Smooth muscle cell (in vitro differentiated cells): ENCODE data around the gene CEP164. TPM values are rescaled to one million over a fixed set of nuclear protein-coding genes. Genes with fewer than 3 reads are reported as not detected.

Source experiments
- DNase-seq: peaks from one replicate; lab custom pipeline; 2025; ENCODE audit not compliant: unreplicated experiment; lab: John Stamatoyannopoulos, UW
- H2AFZ ChIP-seq: fragments of 200-600 bp; sonication (generic); 2 replicates; pipeline ENCODE4 v1.6.0; 2016; ENCODE audit warnings: antibody characterized with exemption, low read depth, mild to moderate bottlenecking
- H3F3A ChIP-seq: fragments of 200-600 bp; sonication (generic); 2 replicates; pipeline ENCODE4 v1.6.0; 2017; ENCODE audit warnings: antibody characterized with exemption, low read depth
- H3K27ac ChIP-seq: fragments of 200-600 bp; sonication (generic); 2 replicates; pipeline ENCODE4 v1.5.1; 2016; ENCODE audit warnings: low read depth, mild to moderate bottlenecking
- H3K27me3 ChIP-seq: fragments of 200-600 bp; sonication (generic); 2 replicates; pipeline ENCODE4 v1.6.1; 2016; ENCODE audit warnings: low read depth, mild to moderate bottlenecking
- H3K36me3 ChIP-seq: fragments of 200-600 bp; sonication (generic); 2 replicates; pipeline ENCODE4 v1.5.1; 2016; ENCODE audit warnings: low read depth
- H3K4me1 ChIP-seq: fragments of 200-600 bp; sonication (generic); 2 replicates; pipeline ENCODE4 v1.5.1; 2016; ENCODE audit warnings: low read depth
- H3K4me2 ChIP-seq: fragments of 200-600 bp; sonication (generic); 2 replicates; pipeline ENCODE4 v1.6.0; 2016; ENCODE audit warnings: mild to moderate bottlenecking
- H3K4me3 ChIP-seq: fragments of 200-600 bp; sonication (generic); 2 replicates; pipeline ENCODE4 v1.5.1; 2016; ENCODE audit warnings: mild to moderate bottlenecking
- H3K79me2 ChIP-seq: fragments of 200-600 bp; sonication (generic); 2 replicates; pipeline ENCODE4 v1.6.0; 2016; ENCODE audit warnings: low read depth, mild to moderate bottlenecking
- H3K9ac ChIP-seq: fragments of 200-600 bp; sonication (generic); 2 replicates; pipeline ENCODE4 v1.6.0; 2016; ENCODE audit warnings: low read depth
- H3K9me3 ChIP-seq: fragments of 200-600 bp; sonication (generic); replicated peaks from 2 replicates; pipeline ENCODE4 v1.5.1; 2016; ENCODE audit warnings: low read depth
- H4K20me1 ChIP-seq: fragments of 200-600 bp; sonication (generic); 2 replicates; pipeline ENCODE4 v1.6.0; 2016; ENCODE audit warnings: low read depth
- CTCF ChIP-seq: fragments of 200-600 bp; sonication (generic); IDR thresholded peaks from 2 replicates; pipeline ENCODE4 v1.5.1; 2017; ENCODE audit warnings: borderline replicate concordance, mild to moderate bottlenecking, antibody characterized with exemption; ENCODE audit not compliant: insufficient read depth, poor library complexity, severe bottlenecking
- WGBS: methylation state at CpG from one replicate; pipeline ENCODE4 v1.1.7; 2016; ENCODE audit warnings: low lambda C conversion rate; 5-methylcytosine and 5-hydroxymethylcytosine counted together
- polyA plus RNA-seq: library from polyadenylated mRNA; unstranded; fragments of >200 nt; fragmentation: Nextera tagmentation; extraction: Ambion mirVana; gene quantifications from 2 replicates; pipeline ENCODE4 v1.2.1, GENCODE V29; 2016
- total RNA-seq: library from RNA; depleted of rRNA; stranded (reverse); fragments of >200 nt; gene quantifications from 2 replicates; pipeline ENCODE4 v1.2.3, GENCODE V29; 2014

CEP164 gene
- total and polyA plus RNA-seq, 2 experiments from 2014 or later = 11.2 to 30.7 TPM

GRCh38 chr11:117392001-117392690 is 64.5 kb downstream of the CEP164 start:
- Histone ChIP-seq H3K79me2 (no peaks in the 10 kb centered on the region), H3F3A (peaks cover 3% of the 10 kb centered on the region), H3K27me3 (no peaks in the 10 kb centered on the region), H4K20me1 (no peaks in the 10 kb centered on the region), H3K4me1 (no peaks in the 10 kb centered on the region), H3K4me2 (no peak overlapping the region), H3K36me3 (peaks cover 8% of the 10 kb centered on the region), H3K9ac (no peak overlapping the region), H3K27ac (no peak overlapping the region), H2AFZ (no peak overlapping the region), H3K4me3 (no peak overlapping the region), H3K9me3 (no peaks in the 10 kb centered on the region)
- no peak for TF ChIP-seq CTCF
- DNase-seq = no peak
- WGBS = 96% methylated on average over 12 of the region's 12 CpGs

GRCh38 chr11:117392979-117393378 is 65.3 kb downstream of the CEP164 start:
- TF ChIP-seq CTCF = no peak
- Histone ChIP-seq H3K4me1 (no peaks in the 10 kb centered on the region), H3K27ac (no peak overlapping the region), H3K27me3 (no peaks in the 10 kb centered on the region), H3K9ac (no peak overlapping the region), H4K20me1 (no peaks in the 10 kb centered on the region), H3K9me3 (no peaks in the 10 kb centered on the region), H3K4me3 (no peak overlapping the region), H3K79me2 (no peaks in the 10 kb centered on the region), H2AFZ (no peak overlapping the region), H3K4me2 (no peak overlapping the region), H3F3A (peaks cover 2% of the 10 kb centered on the region), H3K36me3 (peaks cover 13% of the 10 kb centered on the region)
- no peak for DNase-seq
- 100% methylated on average over 8 of the region's 8 CpGs for WGBS

- no peaks in the 10 kb centered on the region for H3K27me3 ChIP-seq
- no peaks in the 10 kb centered on the region for H3K4me1 ChIP-seq
- H3K79me2 ChIP-seq = no peaks in the 10 kb centered on the region
- 92% methylated on average over 14 of the region's 14 CpGs for WGBS
- H3K9me3 ChIP-seq = no peaks in the 10 kb centered on the region
- DNase-seq = no peak
- H3K36me3 ChIP-seq = peaks cover 17% of the 10 kb centered on the region
- no peak overlapping the region for H2AFZ ChIP-seq
- no peak for TF ChIP-seq CTCF
- no peak overlapping the region for H3K4me2 ChIP-seq
- no peak overlapping the region for H3K27ac ChIP-seq
- H3K9ac ChIP-seq = no peak overlapping the region
- no peak overlapping the region for H3K4me3 ChIP-seq
- H4K20me1 ChIP-seq = no peaks in the 10 kb centered on the region
- no peaks in the 10 kb centered on the region for H3F3A ChIP-seq
Observed at GRCh38 chr11:117394221-117394925, 66.7 kb downstream of the CEP164 start.
